Loucy (cell line): ENCODE results near the gene CIBAR2.

Experiments
- H2AFZ ChIP-seq: fragments of 200-600 bp; sonication (generic); 2 replicates; pipeline ENCODE4 v1.6.0; 2016; ENCODE audit warnings: antibody characterized with exemption, mild to moderate bottlenecking, low read length, moderate library complexity
- H3F3A ChIP-seq: fragments of 200-600 bp; 2 replicates; pipeline ENCODE4 v1.6.0; 2016; ENCODE audit warnings: antibody characterized with exemption, low read depth, mild to moderate bottlenecking
- H3K27me3 ChIP-seq: fragments of 200-600 bp; sonication (generic); 2 replicates; pipeline ENCODE4 v1.6.1; 2014; ENCODE audit warnings: low read length, mild to moderate bottlenecking; ENCODE audit not compliant: insufficient read depth, poor library complexity, severe bottlenecking
- H3K36me3 ChIP-seq: fragments of 200-600 bp; sonication (generic); 2 replicates; pipeline ENCODE4 v1.6.1; 2016; ENCODE audit warnings: low read length; ENCODE audit not compliant: insufficient read depth
- H3K4me1 ChIP-seq: fragments of 200-600 bp; sonication (generic); 2 replicates; pipeline ENCODE4 v1.5.1; 2014; ENCODE audit warnings: low read length, mild to moderate bottlenecking; ENCODE audit not compliant: insufficient read depth, poor library complexity, severe bottlenecking
- H3K4me2 ChIP-seq: fragments of 200-600 bp; sonication (generic); 2 replicates; pipeline ENCODE4 v1.6.0; 2014; ENCODE audit warnings: antibody characterized with exemption, low read length, low read depth, mild to moderate bottlenecking; ENCODE audit not compliant: poor library complexity, severe bottlenecking
- H3K4me3 ChIP-seq: fragments of 200-600 bp; sonication (generic); 2 replicates; pipeline ENCODE4 v1.5.1; 2014; ENCODE audit warnings: low read length, mild to moderate bottlenecking, mixed read lengths; ENCODE audit not compliant: poor library complexity, severe bottlenecking
- H3K79me2 ChIP-seq: fragments of 200-600 bp; sonication (generic); 2 replicates; pipeline ENCODE4 v1.6.1; 2014; ENCODE audit warnings: low read length; ENCODE audit not compliant: insufficient read depth
- H3K9ac ChIP-seq: fragments of 200-600 bp; sonication (generic); 2 replicates; pipeline ENCODE4 v1.6.0; 2014; ENCODE audit warnings: mild to moderate bottlenecking, low read depth, low read length, moderate library complexity; ENCODE audit not compliant: poor library complexity, severe bottlenecking
- H3K9me2 ChIP-seq: fragments of 200-600 bp; sonication (generic); replicated peaks from 2 replicates; pipeline ENCODE4 v1.6.1; 2016; ENCODE audit warnings: low read depth, low read length, mixed read lengths
- H3K9me3 ChIP-seq: fragments of 200-600 bp; sonication (generic); 2 replicates; pipeline ENCODE4 v1.6.1; 2014; ENCODE audit warnings: mild to moderate bottlenecking, antibody characterized with exemption, low read length, low read depth; ENCODE audit not compliant: insufficient read depth
- H4K20me1 ChIP-seq: fragments of 200-600 bp; sonication (generic); 2 replicates; pipeline ENCODE4 v1.6.0; 2014; ENCODE audit warnings: antibody characterized with exemption, low read length, mild to moderate bottlenecking; ENCODE audit not compliant: insufficient read depth, poor library complexity, severe bottlenecking
- CTCF ChIP-seq: fragments of 200-600 bp; sonication (generic); conservative IDR thresholded peaks from 2 replicates; pipeline ENCODE4 v1.5.1; 2014; ENCODE audit warnings: mild to moderate bottlenecking, antibody characterized with exemption, low read length
- EZH2phosphoT487 ChIP-seq: fragments of 200-600 bp; IDR thresholded peaks from 2 replicates; pipeline ENCODE4 v1.6.1; 2018; ENCODE audit warnings: antibody characterized with exemption, mild to moderate bottlenecking, moderate library complexity, borderline replicate concordance

CIBAR2 gene

GRCh38 chr16:85090873-85091521 lies 21.3 kb downstream of the CIBAR2 start:
- no peaks in the 10 kb centered on the region for H3F3A ChIP-seq
- no peaks in the 10 kb centered on the region for H3K79me2 ChIP-seq
- H3K36me3 ChIP-seq = no peaks in the 10 kb centered on the region
- no peak overlapping the region for H2AFZ ChIP-seq
- TF ChIP-seq CTCF = no peak
- TF ChIP-seq EZH2phosphoT487 = no peak
- H4K20me1 ChIP-seq = no peaks in the 10 kb centered on the region
- no peaks in the 10 kb centered on the region for H3K27me3 ChIP-seq
- no peaks in the 10 kb centered on the region for H3K4me1 ChIP-seq
- no peaks in the 10 kb centered on the region for H3K9me2 ChIP-seq
- H3K9me3 ChIP-seq = no peaks in the 10 kb centered on the region
- no peak overlapping the region for H3K4me3 ChIP-seq
- no peak overlapping the region for H3K4me2 ChIP-seq
- H3K9ac ChIP-seq = no peak overlapping the region

- H3K4me3 ChIP-seq = no peak overlapping the region
- no peaks in the 10 kb centered on the region for H3K9me3 ChIP-seq
- no peak for TF ChIP-seq EZH2phosphoT487
- no peak for TF ChIP-seq CTCF
- no peaks in the 10 kb centered on the region for H3K27me3 ChIP-seq
- H3F3A ChIP-seq = no peaks in the 10 kb centered on the region
- H3K9me2 ChIP-seq = no peaks in the 10 kb centered on the region
- H4K20me1 ChIP-seq = no peaks in the 10 kb centered on the region
- H3K4me1 ChIP-seq = no peaks in the 10 kb centered on the region
- no peak overlapping the region for H3K9ac ChIP-seq
- H3K79me2 ChIP-seq = no peaks in the 10 kb centered on the region
- no peak overlapping the region for H3K4me2 ChIP-seq
- no peak overlapping the region for H2AFZ ChIP-seq
- H3K36me3 ChIP-seq = no peaks in the 10 kb centered on the region
Measured at GRCh38 chr16:85090181-85090580, 22.1 kb downstream of the CIBAR2 start.

GRCh38 chr16:85089525-85089924 lies 22.7 kb downstream of the CIBAR2 start:
- no peaks in the 10 kb centered on the region for H3F3A ChIP-seq
- H3K9me2 ChIP-seq = no peaks in the 10 kb centered on the region
- no peaks in the 10 kb centered on the region for H3K79me2 ChIP-seq
- no peak for TF ChIP-seq EZH2phosphoT487
- no peak for TF ChIP-seq CTCF
- H3K9ac ChIP-seq = no peak overlapping the region
- no peak overlapping the region for H3K4me3 ChIP-seq
- H3K9me3 ChIP-seq = no peaks in the 10 kb centered on the region
- H3K27me3 ChIP-seq = no peaks in the 10 kb centered on the region
- H2AFZ ChIP-seq = no peak overlapping the region
- H4K20me1 ChIP-seq = no peaks in the 10 kb centered on the region
- H3K36me3 ChIP-seq = no peaks in the 10 kb centered on the region
- H3K4me2 ChIP-seq = no peak overlapping the region
- H3K4me1 ChIP-seq = no peaks in the 10 kb centered on the region
